SU-DHL-6 (cell line): ENCODE measurements around the gene WDR93.

Source experiments
- H2AFZ ChIP-seq: fragments of 200-600 bp; sonication (generic); 2 replicates; pipeline ENCODE4 v1.6.1; 2014; ENCODE audit warnings: low read depth, mild to moderate bottlenecking, moderate library complexity, mixed read lengths, antibody characterized with exemption, low read length; ENCODE audit not compliant: severe bottlenecking
- H3F3A ChIP-seq: fragments of 200-600 bp; shearing (Covaris generic); 2 replicates; pipeline ENCODE4 v1.6.0; 2016; ENCODE audit warnings: antibody characterized with exemption, mild to moderate bottlenecking; ENCODE audit not compliant: insufficient read depth
- H3K27ac ChIP-seq: fragments of 200-600 bp; sonication (generic); 2 replicates; pipeline ENCODE4 v1.5.1; 2016; ENCODE audit warnings: low read depth, mild to moderate bottlenecking, low read length, moderate library complexity, mixed read lengths
- H3K27me3 ChIP-seq: fragments of 200-600 bp; sonication (generic), shearing (Covaris generic); 2 replicates; pipeline ENCODE4 v1.6.0; 2014; ENCODE audit warnings: mild to moderate bottlenecking, low read length
- H3K36me3 ChIP-seq: fragments of 200-600 bp; sonication (generic); 2 replicates; pipeline ENCODE4 v1.6.1; 2014; ENCODE audit warnings: mild to moderate bottlenecking, low read length, mixed read lengths
- H3K4me2 ChIP-seq: fragments of 300-600, 200-600 bp; shearing (Covaris generic), sonication (generic); 2 replicates; pipeline ENCODE4 v1.6.0; 2014; ENCODE audit warnings: low read length, low read depth, mild to moderate bottlenecking; ENCODE audit not compliant: poor library complexity, severe bottlenecking
- H3K4me3 ChIP-seq: fragments of 200-600 bp; sonication (generic); 2 replicates; pipeline ENCODE4 v1.5.1; 2014; ENCODE audit warnings: antibody characterized with exemption, low read length, mild to moderate bottlenecking, mixed read lengths; ENCODE audit not compliant: insufficient read depth, poor library complexity, severe bottlenecking
- H3K79me2 ChIP-seq: fragments of 200-600 bp; sonication (generic); 2 replicates; pipeline ENCODE4 v1.6.1; 2014; ENCODE audit warnings: mild to moderate bottlenecking, low read length, moderate library complexity; ENCODE audit not compliant: insufficient read depth
- H3K9ac ChIP-seq: fragments of 200-600 bp; sonication (generic); 2 replicates; pipeline ENCODE4 v1.7.0; 2014; ENCODE audit warnings: mild to moderate bottlenecking, low read length
- H3K9me2 ChIP-seq: fragments of 200-600 bp; sonication (generic); replicated peaks from 2 replicates; pipeline ENCODE4 v1.6.1; 2014; ENCODE audit warnings: low read length; ENCODE audit not compliant: insufficient read depth
- H3K9me3 ChIP-seq: fragments of 200-600 bp; sonication (generic); 2 replicates; pipeline ENCODE4 v1.6.1; 2014; ENCODE audit warnings: low read length, mixed read lengths; ENCODE audit not compliant: insufficient read depth
- H4K20me1 ChIP-seq: fragments of 200-600 bp; sonication (generic); 2 replicates; pipeline ENCODE4 v1.6.1; 2014; ENCODE audit warnings: low read depth, mild to moderate bottlenecking, antibody characterized with exemption, low read length, moderate library complexity, mixed read lengths
- EZH2phosphoT487 ChIP-seq: fragments of 200-600 bp; sonication (generic), shearing (Covaris generic); conservative IDR thresholded peaks from 2 replicates; pipeline ENCODE4 v1.6.1; 2018; ENCODE audit warnings: mild to moderate bottlenecking, antibody characterized with exemption, low read length, moderate library complexity, mixed read lengths
- TF ChIP-seq, protein P1 (sequence below): fragments of 200-600 bp; sonication (generic); IDR thresholded peaks from one replicate; pipeline ENCODE4 v1.5.1; 2017; ENCODE audit warnings: antibody characterized with exemption, mild to moderate bottlenecking, low read length, moderate library complexity; ENCODE audit not compliant: insufficient read depth, poor library complexity, severe bottlenecking

WDR93 gene

GRCh38 chr15:89743011-89743410, 52.4 kb downstream of the WDR93 start:
- H3K4me3 ChIP-seq: no peak overlapping the region
- no peak overlapping the region for H2AFZ ChIP-seq
- H3K9ac ChIP-seq: no peak overlapping the region
- no peaks in the 10 kb centered on the region for H3K9me3 ChIP-seq
- no peaks in the 10 kb centered on the region for H3K9me2 ChIP-seq
- H3K27me3 ChIP-seq: no peaks in the 10 kb centered on the region
- H3K36me3 ChIP-seq: no peaks in the 10 kb centered on the region
- H4K20me1 ChIP-seq: no peaks in the 10 kb centered on the region
- no peak overlapping the region for H3K27ac ChIP-seq
- TF ChIP-seq, protein P1, sequence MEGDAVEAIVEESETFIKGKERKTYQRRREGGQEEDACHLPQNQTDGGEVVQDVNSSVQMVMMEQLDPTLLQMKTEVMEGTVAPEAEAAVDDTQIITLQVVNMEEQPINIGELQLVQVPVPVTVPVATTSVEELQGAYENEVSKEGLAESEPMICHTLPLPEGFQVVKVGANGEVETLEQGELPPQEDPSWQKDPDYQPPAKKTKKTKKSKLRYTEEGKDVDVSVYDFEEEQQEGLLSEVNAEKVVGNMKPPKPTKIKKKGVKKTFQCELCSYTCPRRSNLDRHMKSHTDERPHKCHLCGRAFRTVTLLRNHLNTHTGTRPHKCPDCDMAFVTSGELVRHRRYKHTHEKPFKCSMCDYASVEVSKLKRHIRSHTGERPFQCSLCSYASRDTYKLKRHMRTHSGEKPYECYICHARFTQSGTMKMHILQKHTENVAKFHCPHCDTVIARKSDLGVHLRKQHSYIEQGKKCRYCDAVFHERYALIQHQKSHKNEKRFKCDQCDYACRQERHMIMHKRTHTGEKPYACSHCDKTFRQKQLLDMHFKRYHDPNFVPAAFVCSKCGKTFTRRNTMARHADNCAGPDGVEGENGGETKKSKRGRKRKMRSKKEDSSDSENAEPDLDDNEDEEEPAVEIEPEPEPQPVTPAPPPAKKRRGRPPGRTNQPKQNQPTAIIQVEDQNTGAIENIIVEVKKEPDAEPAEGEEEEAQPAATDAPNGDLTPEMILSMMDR: no peak
- no peak for TF ChIP-seq EZH2phosphoT487
- H3F3A ChIP-seq: no peaks in the 10 kb centered on the region
- no peak overlapping the region for H3K4me2 ChIP-seq
- H3K79me2 ChIP-seq: no peaks in the 10 kb centered on the region

- Histone ChIP-seq H3K4me2 (no peak overlapping the region), H3K36me3 (no peaks in the 10 kb centered on the region), H3F3A (no peaks in the 10 kb centered on the region), H3K9me3 (no peaks in the 10 kb centered on the region), H2AFZ (no peak overlapping the region), H3K27me3 (no peaks in the 10 kb centered on the region), H4K20me1 (no peaks in the 10 kb centered on the region), H3K9me2 (no peaks in the 10 kb centered on the region), H3K79me2 (no peaks in the 10 kb centered on the region), H3K4me3 (no peak overlapping the region), H3K9ac (no peak overlapping the region), H3K27ac (no peak overlapping the region)
- TF ChIP-seq EZH2phosphoT487: no peak
- TF ChIP-seq, protein P1: no peak
Measured at GRCh38 chr15:89743594-89743993, 53.0 kb downstream of the WDR93 start.

DNA sequence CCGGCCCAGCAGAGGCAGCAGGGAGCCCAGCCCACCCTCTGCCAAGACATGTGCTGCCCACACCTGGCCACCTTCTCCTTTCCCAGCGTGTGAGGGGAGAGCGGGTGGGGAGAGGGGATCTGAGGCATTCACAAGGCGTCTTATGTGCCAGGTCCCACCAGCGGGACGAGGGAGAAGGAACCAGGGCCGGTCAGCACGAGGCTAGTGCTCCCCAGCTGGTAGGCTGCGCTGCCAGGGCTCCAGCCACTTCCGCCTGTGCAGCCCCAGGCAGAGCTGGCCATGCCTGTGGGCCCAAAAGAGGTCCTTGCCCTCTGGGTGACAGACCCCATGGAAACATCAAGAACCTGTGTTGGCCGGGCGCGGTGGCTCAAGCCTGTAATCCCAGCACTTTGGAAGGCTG, 54.5 kb downstream of the WDR93 start:
- Histone ChIP-seq H3K9ac (no peak overlapping the region), H3K36me3 (no peaks in the 10 kb centered on the region), H3K9me3 (no peaks in the 10 kb centered on the region), H3K4me3 (no peak overlapping the region), H3K9me2 (no peaks in the 10 kb centered on the region), H3K27ac (no peak overlapping the region), H3K27me3 (no peaks in the 10 kb centered on the region), H4K20me1 (no peaks in the 10 kb centered on the region), H3F3A (no peaks in the 10 kb centered on the region), H3K79me2 (no peaks in the 10 kb centered on the region), H3K4me2 (no peak overlapping the region), H2AFZ (no peak overlapping the region)
- TF ChIP-seq, protein P1: no peak
- no peak for TF ChIP-seq EZH2phosphoT487
